Right lobe of liver (tissue), 6 donors: ENCODE data around the gene PCGF2. TPM values are rescaled to one million over a fixed set of nuclear protein-coding genes. Genes with fewer than 3 reads are reported as not detected.

Source experiments
- ATAC-seq, 4 donors: fragments of 200-7000 bp; cut with Tn5 transposase; one replicate each; pipeline ENCODE4 v1.9.1; 2020; ENCODE audit warnings: mild to moderate bottlenecking in 4 of 4, moderate library complexity in 4 of 4
- DNase-seq, 3 donors: peaks; one replicate each; pipeline ENCODE4 v3.0.0-alpha.2; 2020
- H3K27ac ChIP-seq, 3 donors: fragments of 200-600 bp; one replicate each; pipeline ENCODE4 v1.8.0; 2022
- H3K27me3 ChIP-seq, 2 donors: fragments of 200-600 bp; one replicate each; pipeline ENCODE4 v1.8.0; 2022
- H3K36me3 ChIP-seq, 4 donors: fragments of 200-600 bp; sonication (generic) in 1 of 4; one replicate each; pipeline versions ENCODE4 v1.5.1 to v1.8.0; 2017 to 2022; ENCODE audit warnings: control low read depth in 1 of 4
- H3K4me1 ChIP-seq, 4 donors: fragments of 200-600 bp; sonication (generic) in 1 of 4; one replicate each; pipeline versions ENCODE4 v1.5.1 to v1.8.0; 2017 to 2022; ENCODE audit warnings: control low read depth in 1 of 4
- H3K4me3 ChIP-seq, 3 donors: fragments of 200-600 bp; one replicate each; pipeline ENCODE4 v1.8.0; 2022
- H3K9me3 ChIP-seq, 4 donors: fragments of 200-600 bp; sonication (generic) in 1 of 4; one replicate each; pipeline versions ENCODE4 v1.5.1 to v1.8.0; 2017 to 2022; ENCODE audit warnings: control low read depth in 1 of 4
- CTCF ChIP-seq, 4 donors: fragments of 200-600 bp in 3 of 4; fragments of 450-650 bp in 1 of 4; IDR thresholded peaks; one replicate each; pipeline versions ENCODE4 v1.5.1 to v1.8.0; 2016 to 2022; ENCODE audit warnings: antibody characterized with exemption in 4 of 4, mild to moderate bottlenecking in 2 of 4
- POLR2A ChIP-seq: fragments of 450-650 bp; IDR thresholded peaks from one replicate; pipeline ENCODE4 v1.6.1; 2017; ENCODE audit warnings: antibody characterized with exemption, mild to moderate bottlenecking
- WGBS: methylation state at CpG from one replicate; pipeline ENCODE4 v1.1.6; 2018; ENCODE audit warnings: low coverage, low lambda C conversion rate; ENCODE audit not compliant: insufficient coverage; ENCODE audit errors: missing lambda C conversion rate; 5-methylcytosine and 5-hydroxymethylcytosine counted together
- intact Hi-C, 2 donors: fragments of 100-400 bp; cut with DNase I; formaldehyde crosslinking; loops; one replicate each; pipeline versions ENCODE4 v1.11.2 to v1.14.1; 2022
- microRNA-seq, 2 donors: library from miRNA; unstranded; fragments of <30 nt; microRNA quantifications; one replicate each; pipeline ENCODE4, GENCODE V29; 2019 to 2020
- small RNA-seq, 2 experiments: library from RNA; depleted of rRNA; stranded (forward); fragments of <200 nt; gene quantifications; one replicate each; pipeline ENCODE3, GENCODE V24; 2016
- total RNA-seq, 6 experiments: library from RNA; depleted of rRNA in 2 of 6; stranded (reverse); fragments of >200 nt in 2 of 6; fragmentation: NEBNext Ultra II Directional in 3 of 6; extraction: Animal tissue kit (Norgen Biotek cat#: 25700) in 3 of 6; gene quantifications; one replicate each; pipeline versions ENCODE4 v1.1.0 to v1.2.4, GENCODE V29; 2016 to 2023
- donor health status: DM: no; HTN: yes; CAD: no.
- donor health status: DM: no; HTN: no; CAD: no.
- donor health status: DM: no; HTN: no; CAD: no.
- donor health status: DM: no; HTN: yes; CAD: no.
- donor health status: DM: no; HTN: yes; CAD: no.

PCGF2 gene
- total RNA-seq, 6 experiments from 2014 or later = 1.7 to 8.0 (median 3.9) TPM

GRCh38 chr17:38691154-38691553 is 57.0 kb downstream of the PCGF2 start:
- Histone ChIP-seq H3K27ac (no peak overlapping the region), H3K9me3 (no peaks in the 10 kb centered on the region), H3K27me3 (no peaks in the 10 kb centered on the region), H3K4me3 (no peak overlapping the region), H3K4me1 (peaks cover 0 to 15% (median 6%) of the 10 kb centered on the region in 4 donors), H3K36me3 (no peaks in the 10 kb centered on the region)
- TF ChIP-seq CTCF (IDR thresholded peaks at IDR 0.05) = no peak
- TF ChIP-seq POLR2A = no peak
- no peak for DNase-seq
- intact Hi-C loops = no loop called here
- 76% methylated on average over 4 of the region's 4 CpGs for WGBS
- no peak for ATAC-seq

- Histone ChIP-seq H3K36me3 (no peaks in the 10 kb centered on the region), H3K4me3 (no peak overlapping the region), H3K27me3 (no peaks in the 10 kb centered on the region), H3K4me1 (peaks cover 0 to 15% (median 6%) of the 10 kb centered on the region in 4 donors), H3K9me3 (no peaks in the 10 kb centered on the region), H3K27ac (no peak overlapping the region)
- WGBS = 94% methylated on average over 3 of the region's 4 CpGs
- DNase-seq (no peak), ATAC-seq (no peak)
- no peak for TF ChIP-seq CTCF (IDR thresholded peaks at IDR 0.05)
- no peak for TF ChIP-seq POLR2A
- intact Hi-C loops = no loop called here
Observed at GRCh38 chr17:38690386-38690785, 57.8 kb downstream of the PCGF2 start.

- Histone ChIP-seq H3K4me3 (no peak overlapping the region), H3K4me1 (no peaks in the 10 kb centered on the region), H3K36me3 (no peaks in the 10 kb centered on the region), H3K27me3 (no peaks in the 10 kb centered on the region), H3K9me3 (no peaks in the 10 kb centered on the region), H3K27ac (no peak overlapping the region)
- ATAC-seq (no peak), DNase-seq (no peak)
- no peak for TF ChIP-seq CTCF (IDR thresholded peaks at IDR 0.05)
- TF ChIP-seq POLR2A = no peak
- intact Hi-C loops = no loop called here
- 89% methylated on average over 5 of the region's 5 CpGs for WGBS
Observed at GRCh38 chr17:38687286-38687685, 60.9 kb downstream of the PCGF2 start.

GRCh38 chr17:38685491-38685890 is 62.6 kb downstream of the PCGF2 start:
- intact Hi-C loops = no loop called here
- 57% methylated on average over 12 of the region's 12 CpGs for WGBS
- peak; percentile 32 to 74 (median 66) for ATAC-seq

More at GRCh38 chr17:38685491-38685890, 62.6 kb downstream of the PCGF2 start:
- no peaks in the 10 kb centered on the region for H3K4me1 ChIP-seq
- TF ChIP-seq POLR2A (no peak), CTCF (IDR thresholded peaks at IDR 0.05) (no peak)
- DNase-seq = peak in 1 of 3 donors; percentile 46
- no peaks in the 10 kb centered on the region for H3K27me3 ChIP-seq
- H3K9me3 ChIP-seq = no peaks in the 10 kb centered on the region
- H3K27ac ChIP-seq = no peak overlapping the region
- H3K4me3 ChIP-seq = no peak overlapping the region
- no peaks in the 10 kb centered on the region for H3K36me3 ChIP-seq

Small RNA genes lying within 50 kb of the gene (microRNA-seq; reads per million reads assigned to microRNA genes)
- gene MIR4726 (0.87 to 1.3 reads per million in 2 donors), gene MIR4734 (0 reads per million in 2 donors)

Small RNA genes lying within 50 kb of the gene (small RNA-seq; reads per million reads assigned to genes)
- gene MIR4726 (0 reads per million in 2 experiments), gene MIR4734 (0 reads per million in 2 experiments), gene RNA5SP440 (18.2 to 53.2 reads per million in 2 experiments), gene RNU6-866P (0 reads per million in 2 experiments)

Other genes starting within 250 kb of the PCGF2 start
- gene SRCIN1, start 142.4 kb downstream of the PCGF2 start, total RNA-seq = 10 to 100 TPM in 4 of 6 experiments, 1 to 10 TPM in 2; 5.6 to 17.6 (median 11.5) TPM
- gene EPOP, start 73.4 kb downstream of the PCGF2 start, total RNA-seq = 1 to 10 TPM; 1.1 to 6.0 (median 3.0) TPM
- 10 to 100 TPM; 10.1 to 30.9 (median 25.6) TPM for gene MLLT6, start 43.1 kb downstream of the PCGF2 start, total RNA-seq
- gene CISD3, start 18.0 kb downstream of the PCGF2 start, total RNA-seq = 10 to 100 TPM; 34.2 to 88.1 (median 55.1) TPM
- gene PSMB3, start 4.4 kb upstream of the PCGF2 start, total RNA-seq = 100 to 1,000 TPM in 5 of 6 experiments, 10 to 100 TPM in 1; 85.2 to 183 (median 120) TPM
- gene PIP4K2B, start 51.2 kb upstream of the PCGF2 start, total RNA-seq = 10 to 100 TPM; 11.5 to 19.5 (median 15.4) TPM
- gene CWC25, start 77.0 kb upstream of the PCGF2 start, total RNA-seq = 10 to 100 TPM in 2 of 6 experiments, 1 to 10 TPM in 4; 6.8 to 13.1 (median 9.2) TPM
- gene RPL23, start 105.4 kb upstream of the PCGF2 start, total RNA-seq = 100 to 1,000 TPM; 389 to 609 (median 436) TPM
- 100 to 1,000 TPM in 2 of 6 experiments, 10 to 100 TPM in 4; 52.2 to 124 (median 84.8) TPM for gene LASP1, start 121.7 kb upstream of the PCGF2 start, total RNA-seq
- not detected for gene FBXO47, start 219.1 kb upstream of the PCGF2 start, total RNA-seq